ENCODE measurements around the gene SLC16A11.
"Not testable (repeated sequence)": the region's sequence is repeated elsewhere in the genome, so short reads cannot be mapped to it uniquely, and the experiment has no call there.

The SLC16A11 gene

GRCh38 chr17:6997171-6997570 lies 46.7 kb downstream of the SLC16A11 start:
- no peak for TF ChIP-seq CTCF (conservative IDR thresholded peaks at IDR 0.05)

GRCh38 chr17:6996256-6997011 lies 47.5 kb downstream of the SLC16A11 start:
- no peak overlapping the region for H3K27ac ChIP-seq

More at GRCh38 chr17:6997171-6997570, 46.7 kb downstream of the SLC16A11 start:
- H3K27ac ChIP-seq, result no peak overlapping the region

GRCh38 chr17:6995500-6996255 lies 48.2 kb downstream of the SLC16A11 start, which contains the start of gene ALOX12:
TSS of gene ALOX12 (plus strand) at chr17:6996049. CDS start at chr17:6996118, 69 bp downstream.
- no peak for TF ChIP-seq CTCF (conservative IDR thresholded peaks at IDR 0.05)
- no peak within 1 kb of the TSS for H3K27ac ChIP-seq

More at GRCh38 chr17:6996256-6997011, 47.5 kb downstream of the SLC16A11 start:
- no peak for TF ChIP-seq CTCF (conservative IDR thresholded peaks at IDR 0.05)

GRCh38 chr17:6994666-6995256 lies 49.1 kb downstream of the SLC16A11 start:
- H3K27ac ChIP-seq, result no peak overlapping the region
- no peak for TF ChIP-seq CTCF (conservative IDR thresholded peaks at IDR 0.05)

- H3K27ac ChIP-seq, result no peak overlapping the region
- no peak for TF ChIP-seq CTCF (conservative IDR thresholded peaks at IDR 0.05)
Observed at GRCh38 chr17:6994118-6994598, 49.7 kb downstream of the SLC16A11 start.

GRCh38 chr17:6993613-6994056 lies 50.3 kb downstream of the SLC16A11 start:
- not testable (repeated sequence) for H3K27ac ChIP-seq
